NB4 (cell line): ENCODE results near the gene MAP3K15.

Experiments
- CTCF ChIP-seq: IDR thresholded peaks from one replicate; pipeline ENCODE4 v1.5.1; 2012; ENCODE audit warnings: low read depth, low read length
- MAX ChIP-seq: IDR thresholded peaks from 2 replicates; pipeline ENCODE4 v1.6.1; 2011; ENCODE audit warnings: low read depth, low read length
- POLR2A ChIP-seq: IDR thresholded peaks from 2 replicates; pipeline ENCODE4 v1.6.1; 2011; ENCODE audit warnings: mild to moderate bottlenecking; ENCODE audit not compliant: insufficient read length; ENCODE audit errors: extremely low read depth

GRCh38 chrX:19361701-19362100, 153.6 kb downstream of the MAP3K15 start:
- TF ChIP-seq CTCF, result no peak
- TF ChIP-seq POLR2A, result no peak
- TF ChIP-seq MAX, result no peak
